AG09319 (cell line): ENCODE data around the gene PARD3B.

Experiments used
- DNase-seq: peaks from one replicate; pipeline ENCODE4 v3.0.0-alpha.2; 2010; ENCODE audit warnings: low read depth; ENCODE audit errors: extremely low read depth
- CTCF ChIP-seq: IDR thresholded peaks from 2 replicates; pipeline ENCODE4 v1.5.1; 2011; ENCODE audit warnings: low read depth, mild to moderate bottlenecking, inconsistent platforms, low read length, moderate library complexity

PARD3B gene

DNA sequence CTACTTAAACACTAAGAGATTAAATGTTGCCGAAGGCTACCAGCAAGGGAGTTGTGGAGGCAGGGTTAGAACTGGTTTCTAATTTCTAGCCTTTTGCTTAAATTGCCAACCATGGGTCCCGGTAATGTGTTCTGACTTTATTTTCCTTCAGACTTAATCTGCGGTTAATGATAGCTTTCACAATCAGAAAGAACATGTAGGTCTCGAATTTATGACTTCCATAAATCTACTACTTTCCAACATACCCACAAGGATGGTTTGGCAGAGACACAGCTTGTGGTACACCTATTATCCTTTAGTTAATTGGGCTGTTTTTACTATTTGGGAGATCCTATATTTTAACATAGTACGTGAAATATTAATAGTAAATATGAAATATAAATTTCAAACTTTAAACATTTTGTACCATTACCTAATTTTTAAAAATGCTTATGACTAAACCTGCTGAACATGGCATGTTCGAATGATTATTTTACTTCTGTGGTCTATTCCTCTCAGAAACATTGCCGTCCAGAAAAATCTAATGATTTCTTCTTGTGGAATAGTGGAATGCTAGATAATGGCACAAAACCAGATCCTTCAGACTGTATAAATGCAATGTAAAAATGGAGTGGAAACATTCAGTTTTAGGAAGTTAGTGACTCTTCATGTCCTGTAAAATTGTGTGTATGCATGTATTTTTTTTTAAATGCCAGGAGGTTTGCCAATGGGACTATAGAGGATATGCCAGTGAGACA, 41.3 kb downstream of the PARD3B start:
- TF ChIP-seq CTCF: no peak
- no peak for DNase-seq

DNA sequence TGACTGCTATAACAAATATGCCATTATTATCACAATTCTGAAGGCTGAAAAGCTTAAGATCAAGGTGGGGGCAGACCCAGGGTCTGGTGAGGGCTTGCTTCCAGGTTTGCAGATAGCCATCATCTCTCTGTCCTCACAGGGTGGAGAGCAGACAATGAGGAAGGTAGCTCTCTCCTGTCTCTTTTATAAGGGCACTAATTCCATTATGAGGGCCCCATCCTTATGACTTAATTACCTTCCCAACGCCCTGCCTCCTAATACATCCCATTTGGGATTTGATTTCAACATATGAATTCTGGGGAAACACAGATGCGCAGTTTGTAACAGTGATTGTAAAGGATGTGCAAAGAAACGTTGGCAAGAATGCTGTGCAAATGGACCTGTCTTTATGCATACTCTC, 44.8 kb downstream of the PARD3B start:
- no peak for DNase-seq
- TF ChIP-seq CTCF: no peak

DNA sequence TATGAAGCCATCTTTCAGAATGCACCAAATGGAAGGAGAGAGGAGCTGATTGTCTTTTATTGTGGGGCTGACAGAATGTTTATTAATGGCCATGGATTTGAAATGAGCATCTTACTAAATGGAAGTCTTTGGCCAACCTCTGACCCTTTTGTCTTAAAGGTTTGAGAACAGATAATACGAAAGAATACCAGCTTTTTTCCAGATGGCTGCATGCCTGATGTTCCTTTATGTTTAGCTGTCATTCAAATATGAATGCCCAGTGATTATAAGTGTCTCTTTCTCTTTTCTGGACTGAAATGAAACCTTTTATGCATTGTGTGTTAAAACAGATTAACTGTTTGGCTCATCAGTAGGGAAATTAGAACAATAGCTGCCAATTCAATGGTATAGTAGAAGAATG, 46.0 kb downstream of the PARD3B start:
- no peak for DNase-seq
- TF ChIP-seq CTCF: no peak

GRCh38 chr2:204604061-204604460, 58.8 kb downstream of the PARD3B start:
- DNase-seq: no peak
- TF ChIP-seq CTCF: no peak

- no peak for TF ChIP-seq CTCF
- peak; percentile 30 for DNase-seq
Observed at GRCh38 chr2:204608237-204608939, 63.1 kb downstream of the PARD3B start.

DNA sequence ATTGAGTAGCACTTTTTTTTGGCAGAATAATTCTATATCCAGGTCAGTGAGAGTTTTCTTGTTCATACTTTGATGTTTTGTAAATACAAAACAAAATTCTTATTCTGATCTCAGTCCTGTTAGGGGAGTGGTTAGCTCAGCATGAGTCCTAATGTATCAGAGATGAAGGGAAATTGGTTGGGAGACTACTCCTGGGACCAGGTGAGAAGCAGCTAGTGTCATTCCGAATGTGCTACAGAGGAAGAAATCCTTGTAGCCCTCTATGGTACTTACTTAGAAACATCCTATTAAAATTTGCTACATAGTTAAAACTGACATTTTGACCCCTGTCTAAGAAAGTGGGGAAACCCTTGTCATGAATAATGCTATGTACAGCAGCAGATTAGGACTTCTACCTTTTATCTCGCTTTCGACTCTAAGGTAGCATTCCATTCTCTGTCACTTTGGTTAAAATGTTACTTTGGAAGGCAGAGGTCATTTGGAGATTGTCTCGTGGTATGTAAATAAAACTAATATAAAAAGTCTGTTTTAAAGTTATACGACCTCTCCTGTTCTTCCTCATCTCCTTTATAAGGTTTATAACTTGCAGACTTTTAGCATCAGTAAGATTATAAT, 65.8 kb downstream of the PARD3B start:
- no peak for TF ChIP-seq CTCF
- DNase-seq: no peak

DNA sequence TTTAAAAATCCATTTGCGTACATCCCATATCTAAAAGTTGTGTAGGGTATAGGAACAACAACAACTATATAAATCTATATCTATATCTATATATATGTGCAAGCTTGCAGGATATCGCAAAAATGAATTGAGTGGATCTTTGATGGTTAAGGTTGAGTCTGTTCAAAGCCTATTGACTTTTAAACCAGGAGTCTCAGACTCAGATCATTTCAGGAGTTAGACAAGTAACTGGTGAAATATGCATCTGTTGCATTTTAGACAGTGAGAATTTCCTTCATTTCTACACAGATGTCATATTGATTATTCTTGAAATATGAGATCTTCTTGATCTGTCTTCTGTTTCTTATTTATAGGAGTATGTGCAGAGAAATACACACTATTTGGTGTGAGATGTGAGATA, 66.5 kb downstream of the PARD3B start:
- DNase-seq: no peak
- no peak for TF ChIP-seq CTCF
